Muscle layer of duodenum (tissue), 2 donors: Measurements from ENCODE around the gene SH3PXD2A.

ENCODE experiments used
- H3K27ac ChIP-seq: one replicate; pipeline ENCODE4 v1.7.0; 2013; ENCODE audit warnings: mild to moderate bottlenecking, low read length
- H3K27me3 ChIP-seq: one replicate; pipeline ENCODE4 v1.7.0; 2013; ENCODE audit warnings: low read depth, mild to moderate bottlenecking, control low read depth, low read length
- H3K36me3 ChIP-seq, 2 donors: one replicate each; pipeline ENCODE4 v1.7.0; 2013; ENCODE audit warnings: low read length in 2 of 2, control low read depth in 1 of 2, mild to moderate bottlenecking in 1 of 2; ENCODE audit not compliant: insufficient read depth in 2 of 2, control insufficient read depth in 1 of 2
- H3K4me1 ChIP-seq, 2 donors: one replicate each; pipeline ENCODE4 v1.7.0; 2013; ENCODE audit warnings: low read length in 2 of 2, mild to moderate bottlenecking in 2 of 2, control low read depth in 1 of 2, moderate library complexity in 1 of 2; ENCODE audit not compliant: insufficient read depth in 2 of 2, control insufficient read depth in 1 of 2
- H3K4me3 ChIP-seq, 2 donors: one replicate each; pipeline ENCODE4 v1.7.0; 2013; ENCODE audit warnings: low read length in 2 of 2, low read depth in 1 of 2, mild to moderate bottlenecking in 1 of 2
- H3K9me3 ChIP-seq, 2 donors: one replicate each; pipeline ENCODE4 v1.7.0; 2013; ENCODE audit warnings: low read length in 2 of 2, control low read depth in 1 of 2, mild to moderate bottlenecking in 1 of 2; ENCODE audit not compliant: control insufficient read depth in 1 of 2
- donor health status: healthy.

The SH3PXD2A gene

DNA sequence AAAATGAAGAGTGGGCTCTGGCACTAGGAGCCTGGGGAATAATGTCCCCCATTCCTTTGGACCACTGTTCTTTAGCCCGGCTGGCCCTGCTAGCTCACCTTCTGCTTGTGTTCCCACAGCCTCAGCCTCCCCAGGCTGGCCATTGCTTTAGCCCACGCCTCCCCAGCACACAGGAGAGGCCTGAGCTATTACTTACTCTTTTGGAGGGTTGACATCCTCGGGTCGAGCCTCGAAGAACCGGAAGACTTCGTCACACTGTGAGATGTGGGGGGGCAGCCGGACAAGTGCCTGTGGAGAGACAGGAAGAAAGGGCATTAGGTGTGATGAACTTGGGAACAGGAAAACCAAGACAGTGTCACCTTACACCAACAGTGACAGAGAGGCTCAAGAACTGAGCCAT is 131.3 kb downstream of the SH3PXD2A start:
- H3K27me3 ChIP-seq, result no peaks in the 10 kb centered on the region
- H3K9me3 ChIP-seq, result no peaks in the 10 kb centered on the region
- no peak overlapping the region for H3K4me3 ChIP-seq
- H3K4me1 ChIP-seq, result peaks cover 0 to 18% of the 10 kb centered on the region in 2 donors
- H3K27ac ChIP-seq, result no peak overlapping the region
- peaks cover 3 to 12% of the 10 kb centered on the region in 2 donors for H3K36me3 ChIP-seq

DNA sequence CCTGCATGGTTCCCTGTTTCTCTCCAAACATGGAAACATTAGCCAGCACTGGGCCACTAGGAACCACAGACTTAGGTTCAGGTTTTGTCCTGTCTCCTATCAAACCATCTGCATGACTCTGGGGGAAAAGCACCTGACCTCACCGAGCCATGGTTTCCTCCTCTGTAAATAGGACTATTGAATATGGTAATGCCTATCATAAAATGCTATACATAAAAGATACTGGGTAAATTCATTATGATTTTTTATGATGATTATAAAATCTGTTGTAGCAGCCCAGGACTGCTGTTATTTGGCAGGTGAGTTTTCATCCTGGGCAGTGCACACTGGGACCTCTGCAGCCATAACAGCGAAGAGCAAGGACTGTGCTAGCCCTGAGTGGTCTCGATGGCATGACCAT is 131.8 kb downstream of the SH3PXD2A start:
- Histone ChIP-seq H3K4me1 (peaks cover 0 to 18% of the 10 kb centered on the region in 2 donors), H3K4me3 (no peak overlapping the region), H3K27ac (no peak overlapping the region), H3K36me3 (peaks cover 3 to 12% of the 10 kb centered on the region in 2 donors), H3K9me3 (no peaks in the 10 kb centered on the region), H3K27me3 (no peaks in the 10 kb centered on the region)

DNA sequence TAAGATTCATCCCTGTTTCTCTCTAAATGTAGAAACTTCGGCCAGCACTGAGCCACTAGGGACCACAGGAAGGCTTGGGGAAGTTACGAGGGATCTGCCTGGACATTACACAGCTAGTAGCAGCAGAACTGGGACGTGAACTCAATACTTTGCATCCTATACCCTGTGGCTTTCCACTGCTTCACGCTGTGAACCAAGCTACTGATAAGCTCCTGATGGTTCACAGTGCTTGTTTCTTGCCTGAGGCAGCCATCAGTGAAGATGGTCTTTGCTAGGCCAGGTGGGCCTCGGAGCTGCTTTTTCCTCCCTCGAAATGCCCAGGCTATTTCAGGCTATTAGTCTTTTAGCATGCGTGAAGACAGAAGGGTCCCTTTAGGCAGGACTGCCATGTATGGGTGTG is 132.7 kb downstream of the SH3PXD2A start:
- Histone ChIP-seq H3K4me3 (no peak overlapping the region), H3K4me1 (peaks cover 0 to 16% of the 10 kb centered on the region in 2 donors), H3K27me3 (no peaks in the 10 kb centered on the region), H3K36me3 (peaks cover 3 to 12% of the 10 kb centered on the region in 2 donors), H3K27ac (no peak overlapping the region), H3K9me3 (no peaks in the 10 kb centered on the region)

DNA sequence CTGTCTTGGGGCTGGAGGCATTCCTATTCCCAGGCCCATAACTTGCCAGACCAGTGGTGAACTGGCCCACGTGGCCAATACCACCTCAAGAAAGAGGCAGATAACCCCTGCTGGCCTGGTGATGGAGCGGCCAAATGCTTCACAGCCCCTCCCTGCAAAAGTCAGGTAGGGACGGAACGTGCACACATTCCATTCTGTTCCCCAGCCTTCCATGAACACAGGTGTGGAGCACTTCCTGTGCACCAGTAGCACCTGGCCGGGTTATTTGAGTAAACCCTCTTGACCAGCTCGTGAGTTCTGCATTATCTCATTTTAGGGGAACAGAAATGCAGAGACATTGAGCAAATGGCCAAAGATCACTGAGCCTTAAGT is 134.4 kb downstream of the SH3PXD2A start:
- Histone ChIP-seq H3K4me1 (peaks cover 0 to 18% of the 10 kb centered on the region in 2 donors), H3K4me3 (no peak overlapping the region), H3K36me3 (peaks cover 3 to 12% of the 10 kb centered on the region in 2 donors), H3K27ac (no peak overlapping the region), H3K9me3 (no peaks in the 10 kb centered on the region), H3K27me3 (no peaks in the 10 kb centered on the region)

DNA sequence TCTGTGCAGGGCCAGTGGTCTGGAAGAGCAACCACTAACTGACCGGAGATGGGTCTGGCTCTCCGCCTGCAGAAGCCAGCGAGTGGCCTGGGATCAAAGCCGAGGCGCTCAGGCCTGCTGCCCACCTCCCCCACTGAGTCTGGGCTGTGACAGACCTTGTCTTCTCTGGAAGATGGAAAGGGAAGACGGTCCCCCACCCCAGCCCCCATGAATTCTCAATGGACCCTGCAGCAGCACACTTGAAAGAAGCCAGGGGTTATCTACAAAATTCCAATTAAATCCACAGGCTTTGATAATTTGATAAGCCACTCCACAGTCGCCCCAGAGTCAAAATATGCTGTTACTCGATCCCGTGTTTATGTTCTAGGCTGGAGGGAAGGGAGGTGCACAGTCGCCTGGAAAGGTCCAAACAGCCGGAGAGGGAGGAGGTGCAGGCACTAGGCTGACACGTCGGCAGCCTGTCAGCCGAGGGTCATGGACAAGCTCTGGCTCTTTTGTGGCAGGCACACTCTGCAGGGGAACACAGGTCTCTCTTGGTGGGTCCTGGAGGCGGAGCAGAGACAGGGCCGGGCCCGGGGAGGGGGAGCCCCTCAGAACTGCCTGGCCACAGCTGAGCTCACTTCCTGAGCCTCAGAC is 134.9 kb downstream of the SH3PXD2A start:
- Histone ChIP-seq H3K27ac (no peak overlapping the region), H3K27me3 (no peaks in the 10 kb centered on the region), H3K4me1 (peaks cover 0 to 18% of the 10 kb centered on the region in 2 donors), H3K4me3 (no peak overlapping the region), H3K36me3 (peaks cover 3 to 12% of the 10 kb centered on the region in 2 donors), H3K9me3 (no peaks in the 10 kb centered on the region)

DNA sequence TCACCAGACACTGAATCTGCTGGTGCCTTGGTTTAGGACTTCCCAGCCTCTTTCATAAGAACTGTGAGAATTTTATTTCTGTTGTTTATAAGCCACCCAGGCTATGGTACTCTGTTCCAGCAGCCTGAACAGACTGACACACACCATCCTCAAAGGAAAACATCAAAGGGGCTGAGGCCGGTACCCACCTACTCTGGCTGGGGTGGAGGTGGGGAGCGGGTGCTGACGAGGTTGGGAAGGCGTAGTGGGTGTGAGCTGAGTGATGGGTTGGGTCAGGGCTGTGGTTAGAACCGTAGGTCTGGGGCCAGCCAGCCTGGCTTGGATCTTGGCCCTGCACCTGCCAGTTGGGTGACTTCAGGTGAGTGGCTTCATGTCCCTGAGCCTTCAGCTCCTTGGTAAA is 136.3 kb downstream of the SH3PXD2A start:
- no peak overlapping the region for H3K4me3 ChIP-seq
- H3K36me3 ChIP-seq, result peaks cover 3 to 12% of the 10 kb centered on the region in 2 donors
- H3K27me3 ChIP-seq, result no peaks in the 10 kb centered on the region
- no peak overlapping the region for H3K27ac ChIP-seq
- no peaks in the 10 kb centered on the region for H3K9me3 ChIP-seq
- H3K4me1 ChIP-seq, result peaks cover 0 to 18% of the 10 kb centered on the region in 2 donors

DNA sequence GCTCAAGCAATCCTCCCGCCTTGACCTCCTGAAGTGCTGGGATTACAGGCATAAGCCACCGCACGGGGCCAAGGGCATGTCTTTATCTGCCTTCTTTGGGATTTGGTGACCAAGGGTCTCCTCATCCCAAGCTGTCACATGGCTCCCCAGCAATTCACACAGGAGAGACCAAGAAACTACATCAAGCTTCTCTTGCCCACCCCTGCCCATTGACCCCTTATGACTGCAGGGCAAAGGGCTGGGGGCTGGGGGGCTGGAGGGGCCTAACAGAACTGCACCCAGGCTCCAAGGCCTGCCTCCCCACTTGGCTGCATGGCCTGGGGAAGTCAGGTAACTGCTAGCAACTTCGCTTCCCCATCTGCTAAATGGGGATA is 137.1 kb downstream of the SH3PXD2A start:
- Histone ChIP-seq H3K4me1 (peaks cover 0 to 18% of the 10 kb centered on the region in 2 donors), H3K36me3 (peaks cover 2 to 9% of the 10 kb centered on the region in 2 donors), H3K27ac (no peak overlapping the region), H3K4me3 (no peak overlapping the region), H3K9me3 (no peaks in the 10 kb centered on the region), H3K27me3 (no peaks in the 10 kb centered on the region)

DNA sequence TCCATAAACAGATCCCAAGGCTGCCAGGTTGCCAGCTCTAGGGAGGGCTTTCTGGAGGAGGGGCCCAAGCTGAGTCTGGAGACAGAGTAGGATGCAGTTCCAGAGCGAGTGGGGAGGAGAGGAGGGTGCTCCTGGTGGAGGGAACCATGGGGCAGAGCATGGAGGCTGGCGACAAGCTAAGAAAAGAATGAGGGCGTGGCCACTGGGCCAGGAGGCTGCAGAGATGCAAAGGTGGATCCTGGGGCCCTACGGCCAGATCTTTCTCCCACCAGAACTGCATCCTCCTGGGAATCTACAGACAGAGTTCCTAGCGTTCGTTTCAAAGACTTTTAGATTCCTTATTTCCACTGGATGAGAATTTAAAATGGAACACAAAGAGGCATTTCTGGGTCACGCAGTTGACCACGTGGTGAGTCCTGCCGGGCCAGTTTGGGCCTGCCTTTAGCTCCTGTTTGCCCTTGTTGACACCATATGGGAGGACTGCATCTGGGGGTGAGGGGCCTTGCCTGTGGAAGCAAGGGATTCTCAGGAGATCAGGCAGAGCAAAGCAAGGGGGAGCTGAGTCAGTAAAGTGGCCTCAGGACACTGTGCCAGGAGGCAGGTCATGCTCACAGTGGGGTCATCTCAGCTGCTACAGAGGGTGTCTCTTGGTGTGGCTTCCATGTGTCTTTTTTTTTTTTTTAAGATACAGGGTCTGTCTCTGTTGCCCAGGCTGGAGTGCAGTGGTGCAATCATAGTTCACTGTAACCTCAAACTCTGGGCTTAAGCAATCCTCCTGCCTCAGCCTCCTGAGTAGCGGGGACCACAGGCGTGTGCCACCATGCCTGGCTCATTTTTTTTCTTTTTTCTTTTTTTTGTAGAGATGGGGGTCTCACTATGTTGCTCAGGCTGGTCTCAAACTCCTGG is 137.8 kb downstream of the SH3PXD2A start:
- no peak overlapping the region for H3K27ac ChIP-seq
- no peak overlapping the region for H3K4me3 ChIP-seq
- peaks cover 0 to 18% of the 10 kb centered on the region in 2 donors for H3K4me1 ChIP-seq

DNA sequence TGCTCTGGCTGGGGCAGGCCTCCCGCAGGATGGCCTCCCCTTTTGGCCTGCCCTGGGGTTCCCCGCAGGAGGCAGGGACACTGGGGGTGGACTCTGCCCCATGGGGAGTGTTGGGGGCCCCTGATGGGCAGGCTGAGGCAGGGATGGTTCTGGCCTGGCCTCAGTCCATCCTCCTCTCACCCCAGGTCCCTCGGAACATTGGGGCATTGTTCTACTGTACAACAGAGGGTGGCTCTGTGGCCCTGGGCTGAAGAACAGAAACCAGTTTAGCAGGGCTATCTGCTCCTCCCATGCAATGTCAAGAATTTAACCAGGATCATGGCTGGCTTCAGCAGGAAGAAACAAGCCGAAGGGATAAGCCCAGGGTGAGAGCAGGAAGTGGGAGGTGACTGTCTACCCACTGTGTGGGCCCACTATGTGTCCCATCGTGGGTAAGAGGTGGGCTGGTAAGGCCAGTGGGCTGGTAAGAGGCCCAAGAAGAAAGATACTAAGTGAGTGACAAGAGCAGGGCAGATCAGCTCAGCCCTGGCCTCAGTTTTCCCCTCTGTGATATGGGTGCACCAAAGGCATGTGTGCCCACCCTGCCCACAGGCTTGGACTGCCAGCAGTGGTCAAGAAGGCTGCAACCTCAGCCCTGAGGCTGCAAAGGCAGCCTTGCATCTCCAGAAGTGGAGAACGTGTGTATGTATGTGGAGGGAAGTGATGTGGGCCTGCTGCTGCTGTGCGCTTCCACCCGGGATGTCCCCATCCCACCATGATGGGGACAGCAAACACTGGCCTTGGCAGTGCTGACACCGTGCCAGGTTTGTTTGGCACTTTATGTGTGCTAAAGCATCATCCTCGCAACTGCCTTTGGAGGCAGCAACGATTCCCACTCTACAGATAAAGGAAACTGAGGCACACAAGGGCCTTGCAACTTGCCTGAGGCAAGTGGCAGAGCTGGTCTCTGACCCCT is 138.9 kb downstream of the SH3PXD2A start:
- Histone ChIP-seq H3K27me3 (no peaks in the 10 kb centered on the region), H3K27ac (no peak overlapping the region), H3K36me3 (peaks cover 0 to 6% of the 10 kb centered on the region in 2 donors), H3K9me3 (no peaks in the 10 kb centered on the region), H3K4me1 (peaks cover 0 to 18% of the 10 kb centered on the region in 2 donors), H3K4me3 (no peak overlapping the region)

More for the DNA sequence above, 137.8 kb downstream of the SH3PXD2A start:
- Histone ChIP-seq H3K9me3 (no peaks in the 10 kb centered on the region), H3K36me3 (peaks cover 0 to 6% of the 10 kb centered on the region in 2 donors), H3K27me3 (no peaks in the 10 kb centered on the region)

DNA sequence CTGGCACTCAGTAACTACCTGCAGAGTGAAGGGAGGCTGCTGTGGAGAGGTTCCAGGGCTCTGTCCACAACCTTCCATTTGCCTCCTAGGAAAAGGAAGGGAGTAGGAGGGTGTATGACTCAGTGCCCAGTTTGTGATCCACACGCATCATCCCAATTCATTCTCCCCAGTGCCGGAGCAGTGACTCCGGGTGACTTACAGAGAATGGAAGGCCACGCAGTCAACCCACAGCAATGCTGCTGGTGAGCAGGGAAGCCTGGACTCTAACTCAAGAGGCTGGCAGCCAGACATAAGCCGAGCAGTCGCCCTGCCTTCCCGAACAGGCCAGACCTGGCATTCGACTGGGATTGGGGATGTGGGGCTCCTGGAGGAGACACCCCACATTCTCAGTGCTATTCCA is 139.9 kb downstream of the SH3PXD2A start:
- no peaks in the 10 kb centered on the region for H3K27me3 ChIP-seq
- H3K27ac ChIP-seq, result no peak overlapping the region
- peaks cover 0 to 14% of the 10 kb centered on the region in 2 donors for H3K4me1 ChIP-seq
- H3K9me3 ChIP-seq, result no peaks in the 10 kb centered on the region
- no peaks in the 10 kb centered on the region for H3K36me3 ChIP-seq
- H3K4me3 ChIP-seq, result no peak overlapping the region
